Body of pancreas (tissue), 4 donors: Measurements from ENCODE around the gene CNTRL. TPM values are rescaled to one million over a fixed set of nuclear protein-coding genes. Genes with fewer than 3 reads are reported as not detected.

Source experiments
- ATAC-seq: fragments of 150-250 bp; one replicate; pipeline ENCODE4 v1.9.1; 2016
- DNase-seq, 4 donors: peaks; one replicate each; pipeline ENCODE4 v3.0.0-alpha.2; 2019
- H3K27ac ChIP-seq, 4 donors: fragments of 200-600 bp; sonication (generic); 1 replicate in 3 of 4; 2 replicates in 1 of 4; pipeline versions ENCODE4 v1.5.1 to v1.6.1; 2016 to 2019; ENCODE audit warnings: mild to moderate bottlenecking in 1 of 4, mixed read lengths in 1 of 4, moderate library complexity in 1 of 4
- H3K27me3 ChIP-seq, 2 donors: fragments of 200-600 bp; sonication (generic); one replicate each; pipeline ENCODE4 v1.6.0; 2016; ENCODE audit warnings: mild to moderate bottlenecking in 1 of 2
- H3K36me3 ChIP-seq, 2 donors: fragments of 200-600 bp; sonication (generic); replicated peaks in 1 of 2; 2 replicates each; pipeline ENCODE4 v1.5.1; 2016; ENCODE audit warnings: low read depth in 2 of 2; ENCODE audit not compliant: insufficient read depth in 1 of 2
- H3K4me1 ChIP-seq: fragments of 200-600 bp; sonication (generic); one replicate; pipeline ENCODE4 v1.6.0; 2016
- H3K4me3 ChIP-seq, 2 donors: fragments of 200-600 bp; sonication (generic); 1 replicate in 1 of 2; 2 replicates in 1 of 2; pipeline ENCODE4 v1.5.1; 2016 to 2019
- H3K9me3 ChIP-seq, 3 donors: fragments of 200-600 bp; sonication (generic); 1 replicate in 2 of 3; 2 replicates in 1 of 3; pipeline ENCODE4 v1.5.1; 2016
- POLR2A ChIP-seq, 3 donors: fragments of 450-650 bp; IDR thresholded peaks; one replicate each; pipeline ENCODE4 v1.6.1; 2016; ENCODE audit warnings: antibody characterized with exemption in 3 of 3, mild to moderate bottlenecking in 2 of 3
- WGBS, 2 donors: methylation state at CpG; one replicate each; pipeline ENCODE4 v1.1.5; 2017; 5-methylcytosine and 5-hydroxymethylcytosine counted together
- intact Hi-C: fragments of 100-400 bp; cut with DNase I; formaldehyde crosslinking; loops from one replicate; pipeline ENCODE4 v1.15.1; 2023
- total RNA-seq, 2 donors: library from RNA; depleted of rRNA; stranded (reverse); fragments of >200 nt; gene quantifications; one replicate each; pipeline ENCODE4 v1.1.0, GENCODE V29; 2016
- TF ChIP-seq, protein P1 (sequence below), 7 experiments: fragments of 450-650 bp in 4 of 7; fragments of 200-600 bp in 3 of 7; sonication (generic) in 3 of 7; IDR thresholded peaks; one replicate each; pipeline ENCODE4 v1.5.1; 2016 to 2019; ENCODE audit warnings: antibody characterized with exemption in 7 of 7

The CNTRL gene
- total RNA-seq, 2 donors from 2014 or later = 16.1 to 20.8 TPM

DNA sequence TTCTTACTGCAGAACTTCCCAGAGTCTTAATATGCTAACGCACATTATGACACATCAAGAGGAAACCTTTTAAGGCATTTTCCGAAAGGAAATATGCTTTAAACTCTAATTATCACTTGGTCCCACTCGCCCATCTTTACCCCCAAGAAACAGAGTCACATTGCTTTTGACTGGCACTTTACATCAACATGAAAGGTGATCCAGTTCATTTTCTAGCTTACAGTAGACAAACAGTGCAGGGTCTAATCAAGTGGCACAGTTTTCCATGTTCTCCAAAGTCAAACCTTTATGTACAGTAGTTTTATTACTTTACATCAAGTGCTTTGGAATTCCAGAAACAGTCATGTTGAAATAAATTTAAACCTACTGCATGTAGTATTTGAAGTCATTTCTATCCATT is 114.9 kb downstream of the CNTRL start:
- intact Hi-C loops = no loop called here

DNA sequence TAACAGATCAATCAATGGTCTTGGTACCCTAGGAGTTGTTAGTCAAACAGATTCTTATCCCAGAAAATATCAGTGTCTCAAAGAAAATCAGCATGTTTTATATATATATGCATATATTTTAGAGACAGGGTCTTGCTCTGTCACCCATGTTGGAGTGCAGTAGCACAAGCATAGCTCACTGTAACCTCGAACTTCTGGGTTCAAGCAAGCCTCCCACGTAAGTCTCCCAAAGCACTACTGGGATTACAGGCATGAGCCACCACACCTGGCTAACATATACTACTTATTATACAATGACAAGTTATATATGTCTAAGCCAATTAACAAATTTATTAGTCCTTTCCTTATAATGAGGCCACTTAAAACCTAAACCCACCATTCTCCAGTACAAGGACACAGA is 116.5 kb downstream of the CNTRL start:
- WGBS, 2 donors = 86 to 94% methylated on average over 2 of the region's 2 CpGs
- TF ChIP-seq, protein P1, sequence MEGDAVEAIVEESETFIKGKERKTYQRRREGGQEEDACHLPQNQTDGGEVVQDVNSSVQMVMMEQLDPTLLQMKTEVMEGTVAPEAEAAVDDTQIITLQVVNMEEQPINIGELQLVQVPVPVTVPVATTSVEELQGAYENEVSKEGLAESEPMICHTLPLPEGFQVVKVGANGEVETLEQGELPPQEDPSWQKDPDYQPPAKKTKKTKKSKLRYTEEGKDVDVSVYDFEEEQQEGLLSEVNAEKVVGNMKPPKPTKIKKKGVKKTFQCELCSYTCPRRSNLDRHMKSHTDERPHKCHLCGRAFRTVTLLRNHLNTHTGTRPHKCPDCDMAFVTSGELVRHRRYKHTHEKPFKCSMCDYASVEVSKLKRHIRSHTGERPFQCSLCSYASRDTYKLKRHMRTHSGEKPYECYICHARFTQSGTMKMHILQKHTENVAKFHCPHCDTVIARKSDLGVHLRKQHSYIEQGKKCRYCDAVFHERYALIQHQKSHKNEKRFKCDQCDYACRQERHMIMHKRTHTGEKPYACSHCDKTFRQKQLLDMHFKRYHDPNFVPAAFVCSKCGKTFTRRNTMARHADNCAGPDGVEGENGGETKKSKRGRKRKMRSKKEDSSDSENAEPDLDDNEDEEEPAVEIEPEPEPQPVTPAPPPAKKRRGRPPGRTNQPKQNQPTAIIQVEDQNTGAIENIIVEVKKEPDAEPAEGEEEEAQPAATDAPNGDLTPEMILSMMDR (IDR thresholded peaks at IDR 0.05) = no peak
- TF ChIP-seq POLR2A (IDR thresholded peaks at IDR 0.05) = no peak
- Histone ChIP-seq H3K36me3 (no peaks in the 10 kb centered on the region), H3K9me3 (no peaks in the 10 kb centered on the region), H3K27me3 (no peaks in the 10 kb centered on the region), H3K27ac (no peak overlapping the region), H3K4me1 (peaks cover 48% of the 10 kb centered on the region), H3K4me3 (no peak overlapping the region)
- intact Hi-C loops = no loop called here
- DNase-seq (no peak), ATAC-seq (no peak)

More for the DNA sequence above, 114.9 kb downstream of the CNTRL start:
- no peak overlapping the region for H3K27ac ChIP-seq
- H3K4me3 ChIP-seq = no peak overlapping the region
- H3K4me1 ChIP-seq = peaks cover 51% of the 10 kb centered on the region
- H3K9me3 ChIP-seq = no peaks in the 10 kb centered on the region
- DNase-seq = no peak
- TF ChIP-seq, protein P1 (IDR thresholded peaks at IDR 0.05) = no peak
- no peak for TF ChIP-seq POLR2A (IDR thresholded peaks at IDR 0.05)
- no peaks in the 10 kb centered on the region for H3K27me3 ChIP-seq
- 89 to 93% methylated on average over 3 of the region's 3 CpGs for WGBS, 2 donors
- no peaks in the 10 kb centered on the region for H3K36me3 ChIP-seq
- no peak for ATAC-seq

DNA sequence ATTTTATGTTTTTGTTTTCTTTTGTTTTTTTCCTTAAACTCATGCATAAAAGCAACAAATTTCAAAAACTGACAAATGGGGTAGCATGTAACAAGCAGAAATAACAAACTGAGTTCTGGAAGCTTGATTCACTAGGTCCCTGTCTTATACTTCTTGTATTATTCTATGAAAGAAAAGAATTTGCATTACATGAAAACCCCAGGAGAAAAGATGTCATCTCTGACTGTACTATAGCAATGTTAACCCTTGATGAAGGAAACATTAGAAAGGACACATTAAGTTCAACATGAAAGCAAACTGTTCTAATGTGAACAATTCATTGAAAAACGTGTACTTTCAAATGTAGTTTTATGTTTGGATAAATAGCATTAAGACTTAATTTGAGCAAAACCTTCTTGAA is 117.8 kb downstream of the CNTRL start:
- intact Hi-C loops = no loop called here
- Histone ChIP-seq H3K4me3 (no peak overlapping the region), H3K27ac (no peak overlapping the region), H3K9me3 (no peaks in the 10 kb centered on the region), H3K36me3 (no peaks in the 10 kb centered on the region), H3K4me1 (peaks cover 56% of the 10 kb centered on the region), H3K27me3 (no peaks in the 10 kb centered on the region)
- DNase-seq = no peak
- ATAC-seq = no peak
- no peak for TF ChIP-seq POLR2A (IDR thresholded peaks at IDR 0.05)
- TF ChIP-seq, protein P1 (IDR thresholded peaks at IDR 0.05) = no peak
- WGBS, 2 donors = 24 to 30% methylated on average over 1 of the region's 1 CpG

DNA sequence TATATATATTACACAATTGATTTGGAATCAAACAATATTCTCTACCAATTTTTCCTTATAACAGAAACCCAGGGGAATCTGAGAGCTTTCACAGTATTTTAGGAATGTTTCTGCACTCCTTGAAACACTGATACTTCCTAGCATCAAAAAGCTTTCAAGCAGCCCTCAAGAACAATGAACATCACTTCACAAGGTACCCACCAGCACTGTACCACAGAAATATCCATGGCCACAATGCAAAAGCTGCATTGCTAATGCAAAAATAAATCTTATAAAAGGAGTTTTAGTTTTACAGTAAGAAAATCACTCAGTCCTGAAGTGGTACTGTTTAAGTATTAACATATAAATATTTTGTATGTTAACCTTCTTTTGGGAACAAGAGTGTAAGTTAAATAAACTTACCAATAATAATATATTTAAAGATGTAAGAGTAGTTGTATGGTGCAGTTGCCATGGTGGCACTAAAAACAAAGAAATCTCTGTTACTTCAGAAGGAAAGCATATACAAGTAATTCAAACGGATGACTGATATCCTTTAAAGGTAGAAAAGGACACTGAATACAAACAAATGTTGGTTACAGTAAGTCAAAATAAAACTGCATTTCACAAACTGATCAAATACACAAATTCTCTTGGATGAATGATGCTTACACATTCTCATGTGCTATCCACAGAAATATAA is 118.3 kb downstream of the CNTRL start:
- Histone ChIP-seq H3K4me1 (peaks cover 56% of the 10 kb centered on the region), H3K36me3 (no peaks in the 10 kb centered on the region), H3K4me3 (no peak overlapping the region), H3K27me3 (no peaks in the 10 kb centered on the region), H3K9me3 (no peaks in the 10 kb centered on the region), H3K27ac (no peak overlapping the region)
- WGBS, 2 donors = 0 to 24% methylated on average over 1 of the region's 1 CpG
- no peak for ATAC-seq
- intact Hi-C loops = no loop called here
- no peak for TF ChIP-seq POLR2A (IDR thresholded peaks at IDR 0.05)
- TF ChIP-seq, protein P1 (IDR thresholded peaks at IDR 0.05) = no peak
- no peak for DNase-seq

DNA sequence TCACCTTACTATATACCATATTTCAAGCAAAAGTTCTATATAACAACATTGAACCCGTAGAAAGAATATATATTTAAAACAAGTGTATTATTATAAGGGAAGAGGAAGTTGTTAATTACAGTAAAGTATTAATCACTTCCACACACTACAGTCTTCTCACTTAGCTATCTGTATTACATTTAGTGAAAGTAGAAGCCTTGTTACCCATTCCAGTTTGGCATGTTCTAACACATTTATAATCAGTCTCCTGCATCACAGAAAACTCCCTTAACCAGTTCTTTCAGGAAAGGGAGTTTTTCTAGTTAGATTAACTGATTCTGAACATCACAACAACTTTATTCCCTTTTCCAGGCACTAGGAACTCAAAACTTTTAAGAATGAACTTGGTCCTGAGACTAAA is 120.0 kb downstream of the CNTRL start:
- no peak for TF ChIP-seq POLR2A (IDR thresholded peaks at IDR 0.05)
- TF ChIP-seq, protein P1 (IDR thresholded peaks at IDR 0.05) = no peak
- Histone ChIP-seq H3K9me3 (no peaks in the 10 kb centered on the region), H3K4me3 (no peak overlapping the region), H3K27me3 (no peaks in the 10 kb centered on the region), H3K27ac (peak overlapping the region in 2 of 4 donors; percentile 6 to 65), H3K4me1 (peaks cover 72% of the 10 kb centered on the region), H3K36me3 (no peaks in the 10 kb centered on the region)
- ATAC-seq = peak; percentile 50
- no peak for DNase-seq
- WGBS, 2 donors = 6 to 10% methylated on average over 1 of the region's 1 CpG
- intact Hi-C loops = no loop called here
